HepG2 (cell line): ENCODE measurements around the gene PACS1. TPM values are rescaled to one million over a fixed set of nuclear protein-coding genes. Genes with fewer than 3 reads are reported as not detected.
A peak's percentile ranks its signal among the peaks of the same experiment; 100 is the strongest.

Experiments used
- CREM ChIP-seq, 2 experiments: sonication (generic) in 1 of 2; formaldehyde crosslinking in 1 of 2; IDR thresholded peaks; 2 replicates each; pipeline versions ENCODE4 v1.4.0 to v1.6.1; 2016 to 2020; ENCODE audit warnings: antibody characterized with exemption in 1 of 2, mild to moderate bottlenecking in 1 of 2, missing genetic modification reagents in 1 of 2
- DMAP1 ChIP-seq: IDR thresholded peaks from 2 replicates; pipeline ENCODE4 v1.6.1; 2016
- DRAP1 ChIP-seq: IDR thresholded peaks from 2 replicates; pipeline ENCODE4 v1.6.1; 2016; ENCODE audit warnings: missing genetic modification reagents, missing compliant biosample characterization
- E2F5 ChIP-seq: sonication (generic); formaldehyde crosslinking; conservative IDR thresholded peaks from 2 replicates; pipeline ENCODE4 v1.4.0; 2020; ENCODE audit warnings: missing genetic modification reagents
- HOXA3 ChIP-seq: sonication (generic); formaldehyde crosslinking; IDR thresholded peaks from 2 replicates; pipeline ENCODE4 v1.5.0; 2020; ENCODE audit warnings: missing genetic modification reagents
- KDM6A ChIP-seq: IDR thresholded peaks from 2 replicates; pipeline ENCODE4 v1.6.1; 2016; ENCODE audit warnings: low read depth
- MTF2 ChIP-seq: sonication (generic); formaldehyde crosslinking; IDR thresholded peaks from 2 replicates; pipeline ENCODE4 v1.5.0; 2020; ENCODE audit warnings: missing genetic modification reagents, borderline replicate concordance
- PRPF4 ChIP-seq: fragments of 200-400 bp; formaldehyde crosslinking; IDR thresholded peaks from 2 replicates; pipeline ENCODE4 v1.6.1; 2016; ENCODE audit warnings: low read length, low read depth; ENCODE audit not compliant: poor library complexity, severe bottlenecking
- SMAD1 ChIP-seq: sonication (generic); formaldehyde crosslinking; IDR thresholded peaks from 2 replicates; pipeline ENCODE4 v1.4.0; 2020; ENCODE audit warnings: missing genetic modification reagents, low read depth, mild to moderate bottlenecking, borderline replicate concordance
- polyA plus RNA-seq, 8 experiments: library from polyadenylated mRNA; depleted of rRNA in 3 of 8; stranded (reverse) in 7 of 8; unstranded in 1 of 8; fragments of >200 nt; fragmentation: Illumina TruSeq in 4 of 8; extraction: Trizol in 4 of 8; gene quantifications; 2 replicates each; pipeline versions ENCODE4 v1.2.1 to v1.2.3, GENCODE V29; 2011 to 2016; ENCODE audit warnings: low read depth in 4 of 8, missing spikeins in 1 of 8, mixed read lengths in 1 of 8; ENCODE audit not compliant: insufficient read depth in 1 of 8
- total RNA-seq, 5 experiments: library from RNA; depleted of rRNA; stranded (reverse); fragments of >200 nt; fragmentation: Illumina TruSeq; extraction: Trizol; gene quantifications; 2 replicates each; pipeline ENCODE4 v1.2.3, GENCODE V29; 2016; ENCODE audit warnings: low read depth in 1 of 5
- TF ChIP-seq, protein P1 (sequence below): sonication (generic); formaldehyde crosslinking; IDR thresholded peaks from 2 replicates; pipeline ENCODE4 v1.4.0; 2020; ENCODE audit warnings: missing genetic modification reagents, borderline replicate concordance

Gene PACS1
- total and polyA plus RNA-seq, 2 of the 13 experiments (the other 11 are each of a cell fraction or from before 2014, with no cell fraction given) = 7.6 to 8.6 TPM

- peak; percentile 81 for TF ChIP-seq DRAP1
- TF ChIP-seq CREM (IDR thresholded peaks at IDR 0.05) = peak; percentile 94
- TF ChIP-seq CREM (CRISPR knock-in tag; IDR thresholded peaks at IDR 0.05) = 0 out of 2 replicates have a peak, but pooled peaks have one; percentile 26
- TF ChIP-seq, protein P1, sequence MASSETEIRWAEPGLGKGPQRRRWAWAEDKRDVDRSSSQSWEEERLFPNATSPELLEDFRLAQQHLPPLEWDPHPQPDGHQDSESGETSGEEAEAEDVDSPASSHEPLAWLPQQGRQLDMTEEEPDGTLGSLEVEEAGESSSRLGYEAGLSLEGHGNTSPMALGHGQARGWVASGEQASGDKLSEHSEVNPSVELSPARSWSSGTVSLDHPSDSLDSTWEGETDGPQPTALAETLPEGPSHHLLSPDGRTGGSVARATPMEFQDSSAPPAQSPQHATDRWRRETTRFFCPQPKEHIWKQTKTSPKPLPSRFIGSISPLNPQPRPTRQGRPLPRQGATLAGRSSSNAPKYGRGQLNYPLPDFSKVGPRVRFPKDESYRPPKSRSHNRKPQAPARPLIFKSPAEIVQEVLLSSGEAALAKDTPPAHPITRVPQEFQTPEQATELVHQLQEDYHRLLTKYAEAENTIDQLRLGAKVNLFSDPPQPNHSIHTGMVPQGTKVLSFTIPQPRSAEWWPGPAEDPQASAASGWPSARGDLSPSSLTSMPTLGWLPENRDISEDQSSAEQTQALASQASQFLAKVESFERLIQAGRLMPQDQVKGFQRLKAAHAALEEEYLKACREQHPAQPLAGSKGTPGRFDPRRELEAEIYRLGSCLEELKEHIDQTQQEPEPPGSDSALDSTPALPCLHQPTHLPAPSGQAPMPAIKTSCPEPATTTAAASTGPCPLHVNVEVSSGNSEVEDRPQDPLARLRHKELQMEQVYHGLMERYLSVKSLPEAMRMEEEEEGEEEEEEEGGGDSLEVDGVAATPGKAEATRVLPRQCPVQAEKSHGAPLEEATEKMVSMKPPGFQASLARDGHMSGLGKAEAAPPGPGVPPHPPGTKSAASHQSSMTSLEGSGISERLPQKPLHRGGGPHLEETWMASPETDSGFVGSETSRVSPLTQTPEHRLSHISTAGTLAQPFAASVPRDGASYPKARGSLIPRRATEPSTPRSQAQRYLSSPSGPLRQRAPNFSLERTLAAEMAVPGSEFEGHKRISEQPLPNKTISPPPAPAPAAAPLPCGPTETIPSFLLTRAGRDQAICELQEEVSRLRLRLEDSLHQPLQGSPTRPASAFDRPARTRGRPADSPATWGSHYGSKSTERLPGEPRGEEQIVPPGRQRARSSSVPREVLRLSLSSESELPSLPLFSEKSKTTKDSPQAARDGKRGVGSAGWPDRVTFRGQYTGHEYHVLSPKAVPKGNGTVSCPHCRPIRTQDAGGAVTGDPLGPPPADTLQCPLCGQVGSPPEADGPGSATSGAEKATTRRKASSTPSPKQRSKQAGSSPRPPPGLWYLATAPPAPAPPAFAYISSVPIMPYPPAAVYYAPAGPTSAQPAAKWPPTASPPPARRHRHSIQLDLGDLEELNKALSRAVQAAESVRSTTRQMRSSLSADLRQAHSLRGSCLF = peak; percentile 4; the same call in 1 of the 2 replicates
- no peak for TF ChIP-seq KDM6A
- peak; percentile 97 for TF ChIP-seq DMAP1 (CRISPR knock-in tag)
- peak; percentile 95 for TF ChIP-seq HOXA3 (CRISPR knock-in tag)
- no peak for TF ChIP-seq PRPF4
- 0 out of 2 replicates have a peak, but pooled peaks have one; percentile 65 for TF ChIP-seq E2F5
- TF ChIP-seq MTF2 (CRISPR knock-in tag) = peak; percentile 92; the same call in 1 of the 2 replicates
- peak; percentile 88; the same call in 1 of the 2 replicates for TF ChIP-seq SMAD1 (CRISPR knock-in tag)
These were observed 18.1 kb upstream of the PACS1 start, which contains the start of gene SF3B2 (continued) for GRCh38 chr11:66051766-66052663.
